ENCODE data around the gene TSC1.
A peak's percentile ranks its signal among the peaks of the same experiment; 100 is the strongest.

The TSC1 gene

DNA sequence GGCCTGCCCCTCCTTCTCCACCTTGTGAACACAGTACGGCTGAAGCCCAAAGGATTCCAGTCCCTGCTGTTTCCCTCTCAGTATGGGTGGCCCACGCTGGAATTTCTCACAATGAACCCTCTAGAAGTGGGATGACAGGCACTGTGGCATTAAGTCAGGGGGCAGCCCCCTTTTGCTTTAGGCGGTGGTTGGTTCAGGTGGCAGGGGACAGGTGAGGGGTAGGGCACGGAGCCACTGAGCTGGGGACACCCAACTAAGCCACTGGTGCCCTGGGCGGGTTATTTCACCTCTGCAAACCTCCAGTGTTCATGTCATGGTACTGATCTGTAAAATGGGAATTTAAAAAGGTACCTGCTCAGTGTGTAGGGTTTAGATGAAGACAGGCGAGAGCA, 58.1 kb downstream of the TSC1 start:
- no peak for DNase-seq

DNA sequence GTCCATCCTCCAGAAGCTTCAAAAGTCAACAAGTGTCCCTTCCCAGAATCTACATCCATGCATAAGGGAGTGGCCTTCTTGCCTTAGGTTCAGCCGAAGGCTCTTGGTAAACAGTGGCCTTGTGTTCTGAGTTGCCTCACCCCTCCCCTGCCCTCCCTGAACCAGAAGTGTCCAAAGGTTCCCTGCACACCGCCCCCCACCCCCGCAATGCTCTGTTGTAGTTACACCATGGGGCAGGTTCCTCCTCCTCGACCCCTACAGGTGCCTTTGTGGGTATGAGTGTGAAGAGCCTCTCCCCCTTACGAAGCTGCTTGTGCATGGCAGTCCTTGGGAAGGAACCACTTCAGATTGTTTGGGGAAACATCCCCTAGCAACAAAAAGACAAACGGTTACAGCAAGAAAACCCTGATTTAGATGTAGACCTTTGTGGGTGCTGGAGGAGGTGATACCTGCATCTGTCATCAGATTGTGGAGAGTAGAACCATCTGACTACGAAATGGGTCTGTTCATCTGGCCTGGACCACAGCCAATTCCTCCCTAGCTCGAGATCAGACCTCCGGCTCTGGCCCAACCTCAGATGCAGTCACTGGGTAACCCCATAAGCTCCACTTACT, 58.6 kb downstream of the TSC1 start:
- DNase-seq, result no peak

DNA sequence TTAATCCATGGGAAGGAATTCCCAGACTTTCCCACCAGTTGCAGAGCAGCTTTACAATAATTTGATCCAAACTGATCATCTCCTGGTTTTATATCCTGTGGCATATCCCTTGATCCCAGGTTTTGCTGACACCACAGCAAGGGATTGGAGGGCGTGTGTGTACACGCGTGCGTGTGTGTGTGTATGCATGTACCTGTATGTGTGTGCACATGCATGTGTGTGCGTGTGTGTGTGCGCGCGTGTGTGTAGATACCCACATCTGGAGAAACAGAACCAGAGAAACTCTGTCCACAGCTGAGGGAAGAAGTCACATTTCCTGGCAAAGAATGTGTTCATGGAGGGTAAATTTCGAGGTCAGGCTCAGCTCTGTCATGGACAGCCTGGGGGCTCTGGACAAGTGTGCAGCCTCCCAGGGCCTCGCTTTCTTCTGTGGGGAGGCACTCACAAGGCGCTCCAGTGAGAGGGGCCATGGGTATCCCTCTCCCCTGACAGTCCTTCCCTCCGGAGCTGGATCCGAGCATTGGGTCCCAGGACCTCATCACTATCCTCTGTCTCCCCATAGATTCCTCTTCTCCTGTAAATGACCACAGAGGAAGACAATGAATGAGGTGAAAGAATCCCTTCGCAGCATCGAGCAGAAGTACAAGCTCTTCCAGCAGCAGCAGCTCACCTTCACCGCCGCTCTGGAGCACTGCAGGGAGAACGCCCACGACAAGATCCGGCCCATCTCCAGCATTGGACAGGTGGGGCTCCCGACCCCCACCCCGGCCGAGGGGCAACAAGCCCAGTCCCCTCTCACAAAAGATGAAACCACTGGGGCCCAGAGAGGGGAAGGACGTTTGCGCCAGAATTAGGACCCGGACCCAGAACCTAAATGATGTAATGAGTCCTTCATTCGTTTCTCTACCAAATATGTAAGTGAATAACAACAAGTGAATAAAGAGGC, 60.8 kb downstream of the TSC1 start:
- no peak for DNase-seq

- no peak for DNase-seq
Measured at GRCh38 chr9:132882616-132883015, 61.8 kb downstream of the TSC1 start.

GRCh38 chr9:132881826-132882225, 62.6 kb downstream of the TSC1 start:
- DNase-seq, result no peak

GRCh38 chr9:132880324-132880661, 64.1 kb downstream of the TSC1 start:
- no peak for DNase-seq

- no peak for DNase-seq
Measured at GRCh38 chr9:132879457-132880323, 64.7 kb downstream of the TSC1 start.

GRCh38 chr9:132878695-132879456, 65.5 kb downstream of the TSC1 start, which contains the start of gene SPACA9:
TSS of gene SPACA9 (plus strand) at chr9:132878898. CDS start at chr9:132883948, 5,050 bp downstream.
- peak; percentile 86 for DNase-seq

DNA sequence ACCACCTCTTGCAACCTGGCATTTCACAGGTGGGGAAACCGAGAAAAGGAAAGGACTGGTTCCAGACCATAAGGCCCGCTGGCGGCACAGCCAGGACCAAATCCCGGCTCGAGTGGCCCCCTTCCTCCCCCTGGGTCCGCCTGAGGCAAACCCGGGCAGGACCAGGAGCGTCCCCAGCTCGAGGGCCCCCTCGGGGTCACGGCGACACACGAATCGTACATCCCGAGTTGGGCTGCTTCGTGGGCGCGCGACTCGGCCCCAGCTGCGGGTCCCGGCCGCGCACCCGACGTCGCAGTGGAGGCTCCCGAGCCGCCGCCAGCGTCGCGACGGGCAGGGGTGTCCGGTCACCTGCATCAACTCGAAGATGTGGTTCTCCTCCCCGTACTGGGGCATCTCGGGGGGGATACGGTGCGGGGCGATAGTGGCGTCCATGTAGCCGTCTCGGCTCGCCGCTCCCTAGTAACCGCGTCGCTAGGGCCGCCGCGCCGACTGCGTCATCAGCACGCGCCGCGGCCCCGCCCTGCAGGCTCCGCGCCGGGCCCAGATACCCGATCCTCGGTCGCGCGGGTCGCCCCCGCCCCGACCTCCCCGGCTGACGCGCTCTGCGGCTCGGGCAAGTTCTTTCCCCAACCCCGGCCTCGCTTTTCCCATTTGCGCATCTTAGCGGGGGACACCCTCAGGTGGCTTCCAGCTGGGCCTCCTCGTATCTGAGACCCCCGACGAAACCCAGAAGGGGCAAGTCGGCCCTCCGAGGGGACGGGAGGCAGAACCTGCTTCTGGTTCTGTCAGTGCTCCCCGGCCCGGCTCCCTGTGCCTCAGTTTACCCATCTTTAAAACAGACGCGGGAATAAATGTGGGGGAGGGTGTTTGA, 66.4 kb downstream of the TSC1 start, which contains the start of gene AK8:
Gene AK8 (minus strand): TSS at position 461 of the 871 bp plus-strand sequence. CDS start 29 bp downstream, at position 432.
- peak; percentile 85 for DNase-seq

DNA sequence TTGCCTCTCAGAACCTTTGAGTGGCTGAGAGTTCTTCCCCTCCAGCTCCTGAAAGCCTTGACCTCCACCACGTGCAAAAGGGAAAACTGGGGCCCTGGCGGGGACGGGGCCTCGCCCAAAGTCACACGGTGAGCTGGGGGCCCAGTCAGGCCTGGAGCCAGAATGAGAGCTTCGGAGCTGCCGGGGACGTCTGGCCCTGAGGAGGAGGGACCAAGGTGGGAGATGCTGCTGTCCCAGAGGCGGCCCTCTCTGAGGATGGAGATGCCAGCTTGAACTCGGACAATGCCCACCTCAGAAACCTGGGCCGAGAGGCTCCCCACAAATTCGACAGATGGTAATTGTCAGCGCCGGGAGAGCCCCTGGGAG, 67.0 kb downstream of the TSC1 start:
- DNase-seq, result no peak

DNA sequence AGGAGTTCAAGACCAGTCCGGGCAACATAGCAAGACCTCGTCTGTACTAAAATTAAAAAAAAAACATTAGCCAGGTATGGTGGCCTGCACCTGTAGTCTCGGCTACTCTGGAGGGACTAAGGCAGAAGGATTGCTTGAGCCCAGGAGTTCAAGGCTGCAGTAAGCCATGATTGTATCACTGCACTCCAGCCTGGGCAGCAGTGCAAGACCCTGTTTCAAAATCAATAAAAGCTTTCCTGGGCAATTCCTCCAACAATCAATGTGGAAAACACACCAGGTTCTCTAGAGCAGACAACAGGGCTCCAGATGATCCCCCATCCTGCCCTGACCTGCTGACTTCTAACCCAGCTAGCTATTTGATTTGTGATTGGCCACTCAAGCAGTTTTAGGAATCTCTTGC, 67.6 kb downstream of the TSC1 start:
- DNase-seq, result no peak

- DNase-seq, result no peak
Measured at GRCh38 chr9:132875159-132875558, 69.3 kb downstream of the TSC1 start.

DNA sequence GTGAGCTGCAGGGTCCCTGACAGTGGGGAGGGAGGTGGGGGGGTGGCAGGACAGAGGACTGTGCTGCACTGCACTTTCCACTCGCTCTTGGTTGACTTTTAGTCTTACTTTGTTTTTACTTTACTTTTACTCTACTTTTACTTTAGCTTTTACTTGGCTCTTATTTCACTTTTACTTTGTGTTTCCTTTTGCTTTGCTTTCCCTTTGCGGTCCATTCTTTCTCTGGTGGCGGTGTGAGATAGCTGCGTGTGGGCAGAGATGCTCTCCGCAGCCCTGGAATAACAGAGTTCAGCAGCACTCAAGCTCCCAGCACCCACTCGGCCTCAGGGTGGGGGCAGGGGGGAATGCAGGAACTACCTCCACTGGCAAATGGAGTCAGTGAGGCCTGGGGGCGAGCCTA, 71.0 kb downstream of the TSC1 start:
- DNase-seq, result no peak

DNA sequence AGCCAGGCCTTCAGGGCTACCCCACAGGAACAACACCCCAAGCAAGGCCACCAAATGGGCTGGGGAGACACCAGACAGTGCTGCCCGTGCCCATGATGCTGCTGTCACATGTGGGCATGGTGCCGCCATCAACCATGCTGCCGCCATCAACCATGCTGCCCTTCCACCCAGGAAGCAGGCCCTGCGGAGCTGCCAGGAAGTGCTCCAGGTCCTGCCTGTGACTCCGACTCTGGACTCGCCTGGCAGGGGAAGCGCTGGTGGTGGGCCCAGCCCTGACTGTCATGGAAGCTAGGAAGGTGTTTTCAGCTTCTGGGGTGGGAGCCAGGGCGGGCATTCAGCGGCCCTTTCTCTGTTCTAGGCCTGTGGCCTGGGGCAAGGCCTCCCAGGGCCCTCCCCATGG, 75.2 kb downstream of the TSC1 start:
- DNase-seq, result no peak

- DNase-seq, result no peak
Measured at GRCh38 chr9:132866898-132867297, 77.5 kb downstream of the TSC1 start.

GRCh38 chr9:132864691-132865090, 79.7 kb downstream of the TSC1 start:
- no peak for DNase-seq

- DNase-seq, result no peak
Measured at GRCh38 chr9:132864277-132864676, 80.1 kb downstream of the TSC1 start.

DNA sequence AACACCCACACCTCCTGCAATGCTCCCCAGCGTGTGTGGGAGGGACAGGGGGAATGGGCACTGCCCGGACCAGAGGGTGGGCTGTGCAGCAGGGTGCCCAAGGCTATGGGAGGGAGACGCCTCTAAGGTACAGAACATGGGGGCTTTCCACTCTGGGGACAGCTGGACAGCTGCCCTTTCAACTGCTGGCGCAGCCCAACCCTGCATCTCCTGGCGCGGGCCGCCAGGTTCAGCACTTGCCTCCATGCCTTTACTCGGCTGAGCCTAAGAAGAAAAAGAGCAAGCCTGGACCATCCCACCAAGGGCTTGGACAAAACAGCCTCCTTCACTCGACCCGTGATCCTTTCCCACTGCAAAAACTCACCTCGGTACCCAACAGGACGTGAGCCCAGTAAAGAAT, 81.3 kb downstream of the TSC1 start:
- DNase-seq, result no peak

GRCh38 chr9:132862533-132862932, 81.9 kb downstream of the TSC1 start:
- DNase-seq, result no peak

DNA sequence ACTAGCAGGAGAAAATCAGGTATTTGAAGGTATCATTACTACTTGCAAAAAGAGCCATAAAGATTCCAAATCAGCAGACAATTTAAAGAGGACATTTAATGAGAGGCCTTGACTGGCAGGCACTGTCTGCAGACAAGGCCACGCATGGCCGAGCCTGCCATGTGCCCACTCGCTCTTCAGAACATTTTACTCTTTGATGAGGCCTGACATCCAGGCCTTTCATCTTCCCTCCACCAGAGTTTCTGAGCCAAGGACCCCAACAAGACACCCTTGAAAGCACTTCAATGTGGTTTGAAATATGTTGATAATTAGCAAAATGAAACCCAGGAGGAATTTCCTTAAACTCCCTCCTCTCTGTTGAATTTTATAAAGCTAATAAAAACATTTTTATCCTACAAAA, 82.8 kb downstream of the TSC1 start:
- DNase-seq, result no peak

- DNase-seq, result no peak
Measured at GRCh38 chr9:132858751-132859150, 85.7 kb downstream of the TSC1 start.

All from left hindlimb (tissue), 1 donor.